Activated CD8-positive, alpha-beta memory T cell treated with anti-CD3 and anti-CD28 coated beads for 4 hours (primary cell): ENCODE measurements around the gene STATH.
"Not testable (repeated sequence)": the region's sequence is repeated elsewhere in the genome, so short reads cannot be mapped to it uniquely, and the experiment has no call there.

Experiments
- DNase-seq, 2 donors: peaks; one replicate each; pipeline ENCODE4 v3.0.0-alpha.2; 2020; ENCODE audit warnings: low read depth in 2 of 2

The STATH gene, protein sequence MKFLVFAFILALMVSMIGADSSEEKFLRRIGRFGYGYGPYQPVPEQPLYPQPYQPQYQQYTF

GRCh38 chr4:69995526-69996016, at the start of gene STATH:
Gene STATH, plus strand, starts transcription at chr4:69995966. Its CDS starts 2,472 bp downstream, at chr4:69998438.
- DNase-seq, result no peak

DNA sequence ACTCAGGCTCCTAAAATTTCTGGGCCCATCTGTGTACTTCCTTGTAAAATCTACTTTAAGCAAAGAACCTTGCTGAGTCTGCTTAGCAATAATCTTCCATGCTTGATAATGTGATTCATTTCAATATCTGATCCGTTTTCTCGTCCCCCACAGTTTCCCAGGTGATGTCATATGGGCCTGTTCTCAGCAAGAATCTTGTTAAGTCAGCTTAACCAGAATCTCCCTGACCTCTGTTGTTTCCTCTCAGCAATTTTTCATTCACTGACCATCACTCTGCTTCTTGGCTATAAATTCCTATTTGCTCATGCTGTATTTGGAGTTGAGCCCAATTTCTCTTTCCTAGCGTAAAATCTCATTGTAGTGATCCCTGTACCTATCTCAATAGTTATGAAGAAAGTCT, 44.2 kb upstream of the STATH start:
- DNase-seq, result no peak

DNA sequence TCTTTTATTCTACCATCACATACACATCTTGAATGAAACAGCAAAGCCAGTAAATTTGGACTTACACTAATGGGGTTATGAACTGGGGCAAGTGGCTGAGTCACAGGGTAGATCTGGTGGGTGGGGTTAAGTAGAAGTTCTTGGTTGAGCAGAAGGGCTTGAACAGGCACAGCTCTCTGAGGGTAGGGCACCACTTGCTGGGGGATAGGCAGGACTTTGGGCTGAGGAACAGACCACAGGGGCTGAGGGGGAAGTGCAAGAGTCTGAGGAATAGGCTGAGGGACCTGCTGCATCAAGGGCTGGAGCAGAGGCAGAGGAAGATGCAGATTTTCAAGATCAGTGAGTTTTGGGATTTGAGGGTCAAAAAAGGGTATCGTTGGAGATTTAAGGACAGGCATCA, 38.6 kb upstream of the STATH start:
- no peak for DNase-seq

- no peak for DNase-seq
Measured at GRCh38 chr4:69965628-69966027, 30.1 kb upstream of the STATH start, which contains the start of gene CSN2. Gene CSN2, minus strand, starts transcription at chr4:69965728. Its CDS starts 4,733 bp downstream, at chr4:69960995.

- DNase-seq, result no peak
Measured at GRCh38 chr4:69970071-69970470, 25.7 kb upstream of the STATH start.

- no peak for DNase-seq
Measured at GRCh38 chr4:69974631-69975030, 21.1 kb upstream of the STATH start.

DNA sequence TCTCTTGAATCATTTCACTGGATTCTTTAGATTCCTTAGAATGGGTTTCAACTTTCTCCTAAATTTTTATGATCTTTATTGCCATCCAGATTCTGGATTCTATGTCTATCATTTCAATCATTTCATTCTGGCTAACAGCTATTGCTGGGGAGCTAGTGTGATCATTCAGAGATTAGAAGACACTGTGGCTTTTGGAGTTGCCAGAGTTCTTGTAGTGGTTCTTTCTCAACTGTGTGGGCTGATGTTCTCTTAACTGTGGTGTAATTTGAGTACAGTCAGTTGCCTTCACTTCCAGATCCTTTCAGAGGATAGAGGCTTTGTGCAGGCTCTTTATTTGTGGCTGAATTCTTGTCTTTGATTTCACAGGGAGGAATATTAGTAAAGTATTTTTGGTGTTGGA, 18.2 kb upstream of the STATH start:
- no peak for DNase-seq

DNA sequence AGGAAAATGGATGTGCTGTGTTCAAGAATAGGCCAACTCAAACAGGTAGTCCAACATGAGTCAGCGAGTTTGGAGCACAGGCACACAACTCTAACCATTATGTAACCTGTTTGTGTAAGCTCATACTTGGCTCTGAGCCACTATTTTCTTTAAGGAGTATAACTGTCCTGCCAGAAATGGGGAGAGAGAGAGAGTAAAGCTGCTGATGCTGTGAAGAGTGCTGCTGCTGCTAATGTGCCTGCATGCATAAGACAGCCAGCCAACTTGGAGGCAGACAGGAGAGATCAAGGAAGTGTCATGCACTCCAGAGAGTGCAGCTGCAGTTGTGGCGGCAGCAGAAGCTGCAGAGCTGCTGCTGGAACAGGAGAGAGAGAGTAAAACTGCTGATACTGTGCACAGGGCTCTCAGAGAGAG, 11.7 kb upstream of the STATH start:
- no peak for DNase-seq

GRCh38 chr4:69986663-69987062, 9.1 kb upstream of the STATH start:
- no peak for DNase-seq

- no peak for DNase-seq
Measured at GRCh38 chr4:69991016-69991415, 4.8 kb upstream of the STATH start.

- DNase-seq, result no peak
Measured at GRCh38 chr4:69994782-69995181, 984 bp upstream of the STATH start.

- no peak for DNase-seq
Measured at GRCh38 chr4:69999420-69999819, 3.7 kb downstream of the STATH start.

- DNase-seq, result no peak
Measured at GRCh38 chr4:70000711-70001110, 4.9 kb downstream of the STATH start.

- no peak for DNase-seq
Measured at GRCh38 chr4:70002507-70002906, 6.7 kb downstream of the STATH start.

DNA sequence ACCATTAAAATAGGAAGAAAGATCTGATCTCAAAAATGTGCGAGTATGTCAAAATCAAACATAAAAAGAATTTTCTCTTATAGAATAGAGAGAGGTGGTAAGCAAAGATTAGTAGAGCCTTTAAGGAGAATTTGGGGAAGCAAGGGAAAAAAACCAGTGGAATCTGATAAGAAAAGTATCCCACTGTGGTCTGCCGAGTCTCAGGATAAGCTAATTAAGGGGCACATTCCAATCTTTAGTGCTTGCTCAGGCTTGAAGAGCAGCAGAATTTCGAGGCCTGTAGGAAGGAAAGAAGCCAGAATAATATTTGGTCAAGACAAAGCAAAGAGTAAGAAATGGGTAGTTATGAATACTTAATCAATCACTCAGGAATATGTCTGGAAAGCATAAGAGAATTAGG, 13.0 kb downstream of the STATH start:
- DNase-seq, result no peak

DNA sequence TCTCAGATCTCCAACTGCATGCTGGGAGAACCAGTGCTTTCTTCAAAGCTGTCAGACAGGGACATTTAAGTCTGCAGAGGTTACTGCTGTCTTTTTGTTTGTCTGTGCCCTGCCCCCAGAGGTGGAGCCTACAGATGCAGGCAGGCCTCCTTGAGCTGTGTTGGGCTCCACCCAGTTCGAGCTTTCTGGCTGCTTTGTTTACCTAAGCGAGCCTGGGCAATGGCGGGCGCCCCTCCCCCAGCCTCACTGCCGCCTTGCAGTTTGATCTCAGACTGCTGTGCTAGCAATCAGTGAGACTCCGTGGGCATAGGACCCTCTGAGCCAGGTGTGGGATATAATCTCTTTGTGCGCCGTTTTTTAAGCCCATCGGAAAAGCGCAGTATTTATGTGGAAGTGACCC, 23.2 kb downstream of the STATH start:
- not testable (repeated sequence) for DNase-seq

DNA sequence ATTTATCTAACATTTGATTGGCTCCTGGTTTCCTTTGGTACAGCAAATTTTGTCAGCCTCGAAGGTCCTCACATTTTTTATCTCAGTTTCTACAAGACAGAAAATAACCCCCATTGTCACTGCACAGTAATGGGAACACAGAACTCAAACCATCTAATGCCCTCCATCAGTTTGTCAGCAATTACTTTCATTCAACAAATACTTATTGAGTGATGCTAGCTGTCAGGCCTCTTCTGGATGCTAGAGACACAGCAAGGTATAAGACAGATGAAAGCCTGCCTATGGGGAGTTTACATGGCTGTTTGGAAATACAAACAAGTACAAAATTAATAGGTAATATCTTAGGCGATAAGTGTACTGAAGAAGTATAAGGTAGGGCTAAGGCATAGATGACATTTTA, 27.5 kb downstream of the STATH start:
- no peak for DNase-seq

GRCh38 chr4:70027011-70027410, 31.2 kb downstream of the STATH start:
- no peak for DNase-seq

GRCh38 chr4:70028159-70028558, 32.4 kb downstream of the STATH start, which contains the start of gene HTN3:
Gene HTN3, plus strand, starts transcription at chr4:70028459. Its CDS starts 2,282 bp downstream, at chr4:70030741.
- DNase-seq, result not testable (repeated sequence)

GRCh38 chr4:70037559-70037958, 41.8 kb downstream of the STATH start:
- not testable (repeated sequence) for DNase-seq

- DNase-seq, result not testable (repeated sequence)
Measured at GRCh38 chr4:70039928-70040327, 44.2 kb downstream of the STATH start.

DNA sequence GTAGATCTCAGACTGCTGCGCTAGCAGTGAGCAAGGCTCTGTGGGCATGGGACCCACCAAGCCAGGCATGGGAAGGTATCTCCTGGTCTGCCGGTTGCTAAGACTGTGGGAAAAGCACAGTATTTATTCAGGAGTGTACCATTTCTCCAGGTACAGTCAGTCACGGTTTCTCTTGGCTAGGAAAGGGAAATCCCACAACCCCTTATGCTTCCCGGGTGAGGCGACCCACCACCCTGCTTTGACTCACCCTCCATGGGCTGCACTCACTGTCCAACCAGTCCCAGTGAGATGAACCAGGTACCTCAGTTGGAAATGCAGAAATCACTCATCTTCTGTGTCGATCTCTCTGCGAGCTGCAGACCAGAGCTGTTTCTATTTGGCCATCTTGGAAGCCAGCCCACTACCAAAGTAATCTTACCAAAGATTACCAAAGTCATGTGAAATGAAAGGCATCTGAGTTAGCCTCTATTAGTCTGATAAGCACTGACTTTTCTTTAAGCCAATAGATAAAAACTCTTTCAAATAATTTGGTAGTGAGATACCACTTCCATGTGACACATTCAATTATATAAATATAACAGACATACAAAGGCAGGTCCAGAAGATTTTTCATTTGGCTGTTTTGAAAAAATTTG, 46.0 kb downstream of the STATH start:
- no peak for DNase-seq

- not testable (repeated sequence) for DNase-seq
Measured at GRCh38 chr4:70050138-70050537, 54.4 kb downstream of the STATH start, which contains the start of gene HTN1. Gene HTN1, plus strand, starts transcription at chr4:70050438. Its CDS starts 2,639 bp downstream, at chr4:70053077.
